Amygdala (tissue), 56 donors: ENCODE measurements around the gene CACNB2.
"Not testable (repeated sequence)": the region's sequence is repeated elsewhere in the genome, so short reads cannot be mapped to it uniquely, and the experiment has no call there.

Experiments
- DNase-seq, 56 donors: peaks; one replicate each; lab custom pipeline; 2025; lab: John Stamatoyannopoulos, UW

Gene CACNB2

DNA sequence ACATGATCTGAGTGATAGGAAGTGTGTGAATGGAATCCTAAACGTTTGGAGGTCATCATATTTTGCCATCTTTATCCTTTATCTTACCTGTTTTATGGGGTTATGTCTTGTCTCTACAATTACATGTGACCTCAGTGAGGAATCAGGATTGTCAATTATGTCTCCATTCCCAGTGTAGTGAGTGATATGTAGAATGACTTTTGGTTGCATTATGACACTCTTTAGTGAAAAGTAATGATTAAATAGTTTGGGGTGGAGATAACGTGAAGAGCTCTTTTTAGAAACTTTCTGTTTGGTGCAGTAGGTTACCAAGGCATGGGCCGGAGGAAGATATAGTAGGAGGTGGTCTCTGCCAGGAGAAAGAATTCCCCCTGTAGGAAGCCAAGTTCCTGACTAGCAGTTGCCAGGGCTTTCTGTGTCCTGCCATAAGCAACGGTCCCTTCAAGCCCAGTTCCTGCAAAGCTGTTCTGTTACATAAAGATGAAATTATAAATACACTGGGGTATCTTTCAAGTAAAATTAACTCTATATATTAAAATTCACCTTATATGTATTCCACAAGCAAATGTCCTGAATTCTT is 282.9 kb downstream of the CACNB2 start:
- DNase-seq, result no peak

DNA sequence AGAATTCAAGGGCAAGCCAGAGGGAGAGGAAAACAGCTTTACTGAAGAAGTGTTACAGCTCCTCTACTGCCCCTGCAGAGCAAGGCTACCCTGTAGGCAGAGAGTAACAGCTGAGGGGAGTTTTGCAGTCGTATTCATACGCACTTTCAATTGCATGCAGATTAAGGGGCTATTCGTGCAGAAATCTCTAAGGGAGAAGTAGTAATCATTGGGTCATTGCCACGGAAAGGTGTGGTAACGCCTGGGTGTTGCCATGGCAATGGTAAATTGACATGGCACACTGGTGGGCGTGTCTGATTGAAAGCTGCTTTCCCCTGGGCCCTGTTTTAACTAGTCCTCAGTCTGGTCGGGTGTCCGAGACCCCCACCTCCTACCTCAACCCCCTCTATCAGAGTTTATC is 284.0 kb downstream of the CACNB2 start:
- DNase-seq, result no peak

DNA sequence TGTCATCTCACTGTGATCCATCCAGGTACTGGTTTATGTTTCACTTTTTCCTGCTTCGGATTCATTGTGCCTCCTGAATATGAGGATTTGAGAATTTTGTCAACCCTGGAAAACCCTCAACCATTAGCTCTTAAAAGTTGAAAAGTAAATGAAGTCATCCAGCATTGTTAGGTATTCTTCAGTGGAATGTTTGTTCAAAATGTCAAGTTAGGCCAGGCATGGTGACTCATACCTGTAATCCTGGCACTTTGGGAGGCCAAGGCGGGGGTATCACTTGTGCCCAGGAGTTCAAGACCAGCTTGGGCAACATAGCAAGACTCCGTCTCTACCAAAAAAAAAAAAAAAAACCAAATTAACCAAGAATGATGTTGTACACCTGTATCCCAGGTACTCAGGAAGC is 289.1 kb downstream of the CACNB2 start:
- no peak for DNase-seq

DNA sequence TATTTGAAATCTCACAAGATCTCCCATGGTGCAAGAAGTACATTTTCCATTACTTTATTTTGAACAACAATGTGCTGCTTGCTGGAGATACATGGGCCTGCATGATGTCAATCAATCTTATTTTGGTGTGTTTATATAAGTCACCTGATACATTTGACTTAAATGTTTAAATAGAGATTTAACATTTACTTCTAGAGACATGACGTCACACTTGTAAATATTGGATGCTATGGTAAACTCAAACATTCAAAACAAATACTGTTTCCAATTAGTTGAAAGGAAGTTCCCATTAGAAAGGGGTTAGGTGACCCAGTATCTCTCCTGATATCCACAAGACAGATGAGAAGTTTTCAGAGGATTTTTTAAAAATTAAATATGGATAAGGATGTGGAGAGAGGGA is 296.7 kb downstream of the CACNB2 start:
- no peak for DNase-seq

DNA sequence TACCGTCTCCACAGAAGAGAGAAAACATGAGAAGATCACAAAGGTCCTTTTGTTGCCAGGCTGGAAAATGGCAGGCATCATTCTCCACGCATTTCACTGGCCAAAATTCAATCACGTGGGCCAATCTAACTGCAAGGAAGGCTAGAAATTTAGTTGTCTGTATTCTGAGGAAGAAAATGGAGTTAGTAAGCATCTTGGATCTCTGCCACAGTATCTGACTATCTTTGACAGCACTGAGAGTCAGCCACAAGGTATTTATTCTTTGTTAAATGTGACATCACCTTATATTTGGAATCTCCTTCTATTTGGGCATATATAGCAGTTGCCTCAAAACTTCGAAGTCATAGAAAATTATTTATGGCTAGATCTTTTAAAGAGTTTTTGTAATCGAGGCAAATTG is 297.3 kb downstream of the CACNB2 start:
- no peak for DNase-seq

DNA sequence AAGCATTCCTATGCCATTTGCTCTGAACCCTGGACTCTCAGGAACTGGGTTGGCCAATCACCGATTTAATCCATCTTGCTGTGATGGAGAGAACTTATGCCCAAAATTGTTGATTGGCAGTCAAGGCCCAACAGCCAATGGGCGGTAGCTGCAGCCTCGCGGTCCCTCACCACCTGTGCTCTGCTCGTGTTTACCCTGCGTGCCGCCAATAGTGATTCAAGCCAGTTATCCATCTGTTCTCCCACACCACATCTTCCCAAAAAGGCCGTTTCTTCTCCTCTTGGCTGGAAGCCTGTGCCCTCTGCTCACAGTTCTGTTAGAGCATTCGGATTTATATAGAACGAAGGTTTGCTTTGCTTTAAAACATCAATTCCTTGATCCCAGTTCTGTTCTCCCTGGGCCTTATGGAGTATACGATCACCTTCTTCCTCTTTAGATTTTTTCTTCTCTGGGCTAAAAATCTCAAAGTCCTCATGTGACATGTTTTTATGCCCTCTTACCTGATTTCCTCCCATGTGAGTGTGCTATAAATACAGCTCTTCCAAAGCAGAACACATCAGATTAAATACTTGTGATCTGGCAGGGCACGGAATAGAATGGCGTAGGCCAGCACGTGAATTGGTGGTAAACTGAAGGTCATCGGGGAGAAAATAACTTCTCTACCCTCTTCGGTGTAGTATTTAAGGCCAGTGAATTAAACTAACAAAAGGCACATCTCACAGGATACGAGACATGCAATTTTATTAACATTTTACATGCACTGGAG is 298.3 kb downstream of the CACNB2 start:
- DNase-seq, result peak in 1 of 56 donors; percentile 18

DNA sequence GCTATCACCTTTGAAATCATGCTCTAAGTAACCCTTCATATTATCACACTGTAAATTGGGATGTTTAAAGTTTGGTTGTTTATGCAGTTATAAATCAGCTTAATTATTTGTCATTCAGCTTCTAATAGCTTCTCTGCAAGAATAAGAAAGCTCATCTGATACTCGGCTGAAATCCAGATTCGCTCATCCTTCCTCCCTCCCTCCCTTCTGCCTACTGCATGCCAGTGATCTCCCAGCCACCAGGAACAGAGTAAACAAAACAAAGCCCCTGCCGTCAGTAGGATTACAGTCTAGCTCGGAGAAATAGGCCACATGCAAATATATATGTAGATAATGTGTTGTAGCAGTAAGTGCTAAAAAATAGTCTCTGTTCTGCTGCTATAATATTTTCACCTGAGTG is 299.4 kb downstream of the CACNB2 start:
- DNase-seq, result no peak

DNA sequence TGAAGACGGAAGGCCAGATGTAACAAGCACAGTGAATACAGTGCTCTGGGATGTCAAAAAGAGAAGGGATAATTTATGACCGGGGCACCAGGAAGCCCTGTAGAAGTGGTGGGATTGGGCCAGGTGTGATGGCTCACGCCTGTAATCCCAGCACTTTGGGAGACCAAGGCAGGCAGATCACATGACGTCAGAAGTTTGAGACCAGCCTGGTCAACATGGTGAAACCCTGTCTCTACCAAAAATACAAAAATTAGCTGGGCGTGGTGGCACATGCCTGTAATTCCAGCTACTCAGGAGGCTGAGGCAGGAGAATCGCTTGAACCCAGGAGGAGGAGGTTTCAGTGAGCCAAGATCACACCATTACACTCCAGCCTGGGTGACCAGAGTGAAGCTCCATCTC is 305.4 kb downstream of the CACNB2 start:
- not testable (repeated sequence) for DNase-seq

DNA sequence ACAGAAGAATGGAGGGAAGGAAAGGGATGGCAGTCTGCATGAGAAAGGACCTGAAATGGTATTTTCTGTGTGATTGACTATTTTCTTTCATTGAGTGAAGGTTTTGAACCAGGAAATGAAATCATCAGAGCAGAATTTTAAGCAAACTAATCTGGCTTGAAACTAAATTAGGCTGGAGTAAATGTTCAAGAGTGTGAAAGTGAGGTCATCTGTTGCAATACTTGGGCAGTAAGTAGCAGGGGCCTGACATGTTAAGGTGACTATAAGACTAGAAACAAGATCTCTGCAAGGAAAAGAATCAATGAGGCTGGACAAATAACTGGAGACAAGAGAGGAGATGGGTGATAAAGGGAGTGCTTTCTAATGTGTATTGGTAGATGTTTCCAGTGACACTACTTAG is 306.0 kb downstream of the CACNB2 start:
- no peak for DNase-seq

DNA sequence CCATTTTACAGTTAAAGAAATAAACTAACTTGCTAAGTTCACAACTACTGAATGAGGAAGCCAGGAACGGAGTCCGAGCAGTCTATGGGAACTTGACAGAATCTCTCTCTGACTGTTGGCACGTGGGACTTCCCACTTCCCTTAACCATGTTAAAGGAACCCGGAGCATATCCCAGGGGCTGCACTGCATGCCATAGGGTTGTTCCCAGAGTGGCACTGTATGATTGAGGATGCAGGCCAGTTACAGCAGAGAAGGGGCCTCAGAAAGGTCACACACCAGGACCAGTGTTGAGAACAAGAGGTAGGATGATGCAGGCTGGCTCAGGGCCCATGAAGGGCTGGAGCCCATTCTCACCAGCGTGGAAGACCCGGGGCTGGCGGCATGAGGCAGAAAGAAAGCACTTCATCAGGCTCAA is 309.4 kb downstream of the CACNB2 start:
- peak in 3 of 56 donors; percentile 5 to 34 (median 8) for DNase-seq

DNA sequence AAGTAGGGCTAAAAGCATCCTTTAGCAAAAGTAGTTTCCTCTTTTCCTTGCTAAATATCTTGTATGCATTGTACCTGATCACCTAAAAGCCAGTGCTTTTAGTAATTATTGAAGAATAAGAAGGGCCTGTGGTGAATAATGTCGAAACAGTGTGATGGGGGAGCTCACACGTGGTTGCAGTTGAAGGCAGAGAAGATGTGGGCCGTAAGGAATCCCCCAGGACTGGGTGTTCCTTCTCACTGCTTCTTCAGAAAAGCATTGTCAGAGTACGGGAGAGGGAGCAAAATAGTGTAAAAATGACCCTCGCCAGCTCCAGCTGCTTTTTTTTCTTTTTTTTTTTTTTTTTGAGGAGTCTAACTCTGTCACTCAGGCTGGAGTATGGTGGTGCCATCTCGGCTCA is 310.1 kb downstream of the CACNB2 start:
- no peak for DNase-seq

DNA sequence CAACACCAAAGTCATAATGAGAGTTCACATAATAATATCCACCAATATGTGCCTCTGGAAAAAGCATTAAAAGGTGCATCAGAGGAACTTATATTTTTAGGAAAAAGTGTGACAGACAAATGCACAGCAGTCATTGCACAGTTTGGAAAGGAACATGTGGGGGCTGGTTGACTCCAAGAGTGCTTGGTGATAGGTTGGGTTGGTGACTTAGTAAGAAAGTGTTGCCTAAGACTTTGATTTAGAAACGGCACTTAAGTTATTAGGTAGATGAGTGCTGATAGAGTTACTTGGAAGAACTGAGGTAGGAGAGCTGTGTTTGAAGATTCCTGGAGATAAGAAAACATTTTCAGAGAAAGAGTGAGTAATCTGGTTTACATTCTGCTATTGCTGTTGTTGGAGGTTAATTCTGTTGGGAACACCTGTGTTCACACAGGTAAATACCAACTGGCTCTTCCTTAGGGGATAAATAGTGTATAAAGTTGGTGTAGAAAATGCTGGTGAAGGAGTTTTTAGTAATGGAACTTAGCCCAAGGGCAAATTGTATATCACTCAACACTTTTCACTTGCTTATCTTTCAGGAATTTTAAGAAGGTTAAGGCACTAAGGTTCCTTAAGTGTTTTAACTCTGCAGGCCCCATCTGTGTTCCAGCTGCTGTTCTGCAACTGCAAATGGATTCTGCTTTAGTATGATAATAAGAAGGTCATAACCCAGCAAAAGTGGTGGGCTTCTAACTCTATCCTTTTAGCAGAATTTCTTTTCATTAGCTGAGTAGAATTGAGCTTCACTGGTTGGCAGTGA is 315.1 kb downstream of the CACNB2 start:
- no peak for DNase-seq

DNA sequence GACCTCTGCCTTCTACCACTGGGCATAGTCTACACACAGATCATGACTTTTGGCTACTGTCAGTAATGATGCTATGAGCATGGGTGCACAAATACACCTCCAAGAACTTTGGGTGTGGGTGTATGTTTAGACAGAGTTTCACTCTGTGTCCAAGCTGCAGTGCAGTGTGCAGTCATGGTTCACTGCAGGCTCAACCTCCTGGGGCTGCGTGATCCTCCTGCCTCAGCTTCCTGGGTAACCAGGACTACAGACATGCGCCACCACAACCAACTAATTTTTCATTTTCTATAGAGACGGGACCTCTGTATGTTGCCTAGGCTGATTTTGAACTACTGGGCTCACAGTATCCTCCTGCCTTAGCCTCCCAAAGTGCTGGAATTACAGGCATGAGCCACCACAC is 316.8 kb downstream of the CACNB2 start:
- no peak for DNase-seq

DNA sequence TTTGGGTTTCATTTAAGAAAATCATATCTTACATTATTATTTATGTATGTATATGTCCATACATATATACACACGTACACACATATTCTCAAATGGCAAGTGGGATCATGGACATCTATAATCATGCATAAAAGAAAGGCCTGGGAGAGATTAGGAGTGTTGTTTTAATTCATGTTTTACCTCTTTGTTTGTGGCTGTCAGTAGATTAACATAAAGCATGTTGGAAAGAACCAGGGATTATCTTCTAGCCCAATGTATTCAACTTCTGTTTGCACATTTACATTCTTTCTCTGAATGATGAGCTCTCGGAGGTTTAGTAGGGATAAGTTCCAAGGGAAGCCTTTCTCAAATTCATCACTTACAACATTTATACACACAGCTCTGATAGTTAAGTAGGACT is 319.8 kb downstream of the CACNB2 start:
- no peak for DNase-seq

DNA sequence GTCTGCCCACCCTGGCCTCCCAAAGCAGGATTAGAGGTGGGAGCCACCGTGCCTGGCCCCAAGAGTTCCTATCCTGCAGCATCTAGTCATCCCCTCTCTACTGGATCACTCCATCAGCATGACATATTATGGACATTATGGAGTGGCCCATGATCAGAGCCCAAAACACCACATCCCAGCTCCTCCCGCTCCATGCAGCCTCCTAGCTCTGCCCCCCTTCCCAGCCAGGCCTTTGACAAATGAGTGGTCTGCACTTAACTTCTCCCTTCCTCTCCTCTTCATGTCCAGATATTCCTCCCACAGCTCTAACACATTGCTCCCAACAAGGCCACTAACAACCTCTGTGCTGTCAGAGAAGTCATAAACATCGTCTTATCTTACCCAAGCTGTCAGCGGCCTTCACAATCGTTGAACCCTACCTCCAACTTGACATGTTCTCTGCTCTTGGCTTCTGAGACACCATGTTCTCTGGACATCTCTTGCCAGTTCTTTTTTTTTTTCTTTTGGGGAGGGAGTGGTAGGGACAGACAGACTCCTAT is 323.5 kb downstream of the CACNB2 start:
- DNase-seq, result no peak

DNA sequence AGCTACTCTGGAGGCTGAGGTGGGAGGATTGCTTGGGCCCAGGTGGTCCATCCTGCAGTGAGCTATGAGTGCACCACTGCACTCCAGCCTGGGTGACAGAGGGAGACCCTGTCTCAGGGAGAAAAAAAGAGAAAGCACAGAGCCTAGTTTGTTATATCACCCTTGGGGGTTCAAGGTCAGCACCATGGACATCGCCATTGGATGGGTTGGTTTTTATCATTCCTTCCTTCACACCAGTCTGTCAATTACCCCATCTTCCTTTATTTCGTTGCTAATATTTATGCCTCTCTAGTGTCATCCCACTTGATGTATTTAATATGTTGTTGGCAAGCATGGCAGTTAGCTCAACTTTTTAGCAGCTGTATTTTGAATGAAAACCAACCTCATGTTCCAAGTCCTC is 328.9 kb downstream of the CACNB2 start:
- DNase-seq, result no peak

DNA sequence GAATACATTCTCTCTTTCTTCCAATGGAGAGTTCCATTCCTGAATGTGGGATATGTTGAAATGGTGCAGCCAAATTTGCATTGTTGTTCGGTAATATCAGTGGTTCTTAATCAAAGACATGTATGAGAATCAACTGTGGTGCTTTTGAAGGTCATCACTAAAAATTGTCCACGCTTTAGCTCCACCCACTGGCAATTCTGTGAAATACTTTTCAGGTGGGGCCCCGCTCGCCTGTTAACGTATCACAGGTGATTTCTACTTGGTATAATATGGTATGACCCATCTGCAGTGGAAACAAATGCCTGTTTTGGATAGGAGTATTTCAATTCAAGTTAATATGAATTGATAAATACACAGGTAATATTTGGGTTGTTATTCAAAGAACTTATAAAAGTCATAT is 332.8 kb downstream of the CACNB2 start:
- peak in 1 of 56 donors; percentile 4 for DNase-seq

DNA sequence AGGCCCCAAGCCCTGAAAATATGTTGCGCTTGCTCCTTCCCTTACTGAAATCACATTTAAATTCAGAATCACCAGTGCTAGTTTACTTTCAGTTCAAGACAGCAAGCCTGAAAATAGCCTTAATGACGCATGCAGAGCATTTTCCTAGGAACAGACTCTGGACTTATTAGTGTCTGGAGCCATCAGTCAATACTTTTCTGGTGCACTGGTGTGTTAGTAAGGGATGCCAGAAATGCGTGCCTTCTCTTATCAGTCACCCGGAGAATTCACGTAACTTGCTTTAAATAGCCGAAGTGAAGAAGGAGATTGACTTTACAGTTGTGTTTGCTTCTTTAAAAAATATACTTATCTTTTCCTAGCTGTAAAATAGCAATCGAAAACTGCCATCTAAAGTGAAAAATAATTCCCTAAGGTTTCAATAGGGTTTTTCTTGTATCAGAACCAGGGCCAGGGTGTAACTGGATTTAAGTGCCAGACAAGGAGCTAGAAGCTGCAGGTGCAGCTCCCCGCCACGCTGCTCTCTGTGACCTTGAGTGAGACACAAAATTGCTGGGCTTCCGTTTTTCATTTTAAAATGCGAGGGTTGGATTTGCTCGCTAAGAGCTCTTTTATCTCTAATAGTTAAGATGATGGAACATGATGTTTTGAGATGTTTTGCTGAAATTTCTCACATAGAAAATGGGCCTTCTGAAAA is 333.3 kb downstream of the CACNB2 start:
- DNase-seq, result peak in 4 of 56 donors; percentile 2 to 40 (median 12)

DNA sequence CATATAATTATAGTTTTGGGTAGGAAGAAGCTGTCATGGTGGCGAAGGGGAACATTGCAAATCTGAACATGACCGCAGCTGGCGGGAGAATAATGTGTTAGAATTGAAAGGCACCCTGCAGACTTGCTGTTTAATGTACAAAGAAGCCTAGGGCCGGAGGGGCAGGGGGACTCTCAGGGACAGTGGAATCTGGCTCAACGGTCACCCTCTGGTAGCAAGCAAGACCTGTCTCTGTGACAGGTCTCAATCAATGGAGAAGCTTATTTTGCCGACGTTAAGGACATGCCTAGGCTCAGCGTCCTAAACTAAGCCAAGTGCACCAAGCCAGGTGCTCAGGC is 333.9 kb downstream of the CACNB2 start:
- peak in 3 of 56 donors; percentile 6 to 18 (median 15) for DNase-seq

DNA sequence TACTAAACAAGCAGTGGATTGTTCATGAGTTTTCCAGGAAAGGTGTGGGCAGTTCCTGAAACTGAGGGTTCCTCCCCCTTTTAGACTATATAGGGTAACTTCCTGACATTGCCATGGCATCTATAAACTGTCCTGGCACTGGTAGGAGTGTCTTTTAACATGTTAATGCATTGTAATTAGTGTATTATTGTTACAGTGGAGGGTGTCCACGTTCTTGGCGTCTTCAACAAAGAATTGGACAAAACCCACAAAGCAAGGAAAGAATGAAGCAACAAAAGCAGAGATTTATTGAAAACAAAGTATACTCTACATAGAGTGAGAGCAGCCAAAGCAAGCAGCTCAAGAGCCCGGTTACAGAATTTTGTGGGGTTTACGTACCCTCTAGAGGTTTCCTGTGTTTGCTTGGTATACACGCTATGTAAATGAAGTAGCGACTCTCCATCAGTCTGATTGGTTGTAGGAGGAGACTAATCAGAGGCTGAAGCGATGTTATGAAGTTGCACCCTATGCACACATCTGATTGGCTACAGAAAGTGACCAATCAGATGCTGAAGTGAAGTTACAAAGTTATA is 335.9 kb downstream of the CACNB2 start:
- no peak for DNase-seq
